ENCODE data around the gene LGR4.

Gene LGR4

GRCh38 chr11:27403195-27403594 is 69.4 kb downstream of the LGR4 start:
- DNase-seq (ENCODE audit: low read depth, low spot score): no peak

DNA sequence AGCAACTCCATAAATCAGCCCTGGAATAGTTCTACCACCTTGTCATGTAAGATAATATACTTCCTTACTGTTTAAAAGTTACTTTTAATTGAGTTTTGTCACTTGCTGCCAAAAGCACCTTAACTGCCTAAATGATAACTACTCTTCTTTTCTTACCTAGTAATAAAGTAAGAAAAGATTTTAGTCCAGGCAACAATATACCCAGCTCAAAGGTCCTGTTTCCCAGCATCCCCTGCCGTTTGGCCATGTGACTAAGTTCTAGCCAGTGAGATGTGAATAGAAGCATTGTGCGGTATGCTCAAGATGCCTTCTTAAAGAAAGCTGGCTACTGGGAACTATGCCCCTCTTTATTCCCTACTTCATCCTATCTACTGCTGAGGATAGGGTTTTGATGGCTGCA is 70.1 kb downstream of the LGR4 start:
- no peak for DNase-seq (ENCODE audit: low read depth, low spot score)

DNA sequence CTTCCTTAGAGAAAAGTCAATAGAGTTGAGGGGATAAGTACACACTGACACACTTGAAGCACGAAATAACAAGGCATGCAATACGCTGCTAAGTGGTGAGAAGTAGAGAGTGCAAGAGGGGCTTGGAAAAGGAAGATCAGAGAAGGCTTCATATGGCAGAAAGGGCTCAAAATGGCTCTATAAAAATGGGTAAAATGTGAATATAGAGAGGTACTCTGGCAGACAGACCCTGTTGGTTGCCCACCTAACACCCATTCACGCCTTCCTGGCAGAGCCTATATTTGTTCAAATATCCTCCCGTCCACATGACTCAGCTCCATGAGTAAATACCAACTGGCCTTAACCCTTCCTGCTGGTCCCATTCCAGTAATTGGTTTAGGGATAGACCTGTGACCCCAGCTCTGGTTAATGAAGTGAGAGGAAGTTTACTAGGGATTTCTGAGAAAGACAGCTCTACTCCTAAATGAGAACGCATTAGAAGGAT is 70.7 kb downstream of the LGR4 start:
- DNase-seq (ENCODE audit: low read depth, low spot score): no peak

DNA sequence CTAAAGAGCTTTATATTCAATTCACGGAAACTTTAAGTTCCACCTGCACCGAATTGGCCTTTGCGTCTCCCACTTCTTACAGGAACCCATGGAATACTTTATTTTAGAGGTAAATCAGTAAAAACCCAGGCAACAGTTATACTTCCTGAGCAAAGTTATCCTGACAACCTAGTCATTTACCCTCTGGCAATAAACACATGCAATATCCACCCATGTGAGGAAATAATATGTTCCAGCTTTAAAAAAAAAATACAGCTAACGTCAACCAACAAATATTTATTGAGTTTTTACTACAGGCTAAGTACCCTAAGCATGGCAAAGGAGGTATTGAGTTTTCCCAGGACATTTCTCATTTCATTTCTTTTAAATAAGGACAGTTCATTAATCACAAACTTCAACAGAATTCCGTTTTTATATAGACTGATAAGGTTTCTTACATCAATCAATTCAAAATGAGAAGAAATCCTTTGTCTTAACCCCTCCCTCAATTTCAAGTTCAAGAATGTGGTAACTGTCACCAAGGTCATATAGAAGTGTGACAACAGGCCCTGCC is 71.2 kb downstream of the LGR4 start:
- DNase-seq (ENCODE audit: low read depth, low spot score): no peak

- no peak for DNase-seq (ENCODE audit: low read depth, low spot score)
Observed at GRCh38 chr11:27398400-27398770, 74.2 kb downstream of the LGR4 start.

- DNase-seq (ENCODE audit: low read depth, low spot score): peak; percentile 47
Observed at GRCh38 chr11:27397624-27398399, 74.8 kb downstream of the LGR4 start.

DNA sequence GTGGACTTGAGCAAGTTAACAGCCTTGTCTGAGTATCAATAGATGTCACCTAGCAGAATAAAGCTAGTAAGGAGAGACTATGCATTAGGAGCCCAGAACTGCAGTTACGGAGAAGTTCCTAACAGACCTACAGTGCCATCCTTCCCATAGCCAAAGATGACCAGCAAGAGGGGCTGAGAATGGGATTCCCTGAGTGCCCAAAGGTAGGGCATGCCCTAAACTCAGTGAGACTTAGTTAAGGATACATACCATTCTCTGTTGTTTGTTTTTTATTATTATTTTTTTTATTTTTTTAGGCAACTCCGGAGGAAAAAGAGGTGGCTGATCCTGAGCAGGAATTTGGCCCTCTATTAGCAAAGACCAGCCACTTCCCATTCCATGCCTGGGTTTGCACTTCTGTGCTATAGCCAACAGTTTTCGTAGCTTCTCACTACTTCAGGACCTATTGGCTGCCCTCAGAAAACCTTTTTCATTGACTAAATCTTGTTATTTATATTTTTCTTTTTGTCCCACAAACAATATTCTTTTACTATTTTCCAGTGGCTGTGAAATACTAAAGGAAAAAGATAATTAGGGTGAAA is 76.2 kb downstream of the LGR4 start:
- no peak for DNase-seq (ENCODE audit: low read depth, low spot score)

- peak; percentile 16 for DNase-seq (ENCODE audit: low read depth, low spot score)
Observed at GRCh38 chr11:27395556-27396258, 76.9 kb downstream of the LGR4 start.

- no peak for DNase-seq (ENCODE audit: low read depth, low spot score)
Observed at GRCh38 chr11:27394781-27395228, 77.8 kb downstream of the LGR4 start.

- peak; percentile 27 for DNase-seq (ENCODE audit: low read depth, low spot score)
Observed at GRCh38 chr11:27392278-27393114, 80.1 kb downstream of the LGR4 start.

- DNase-seq (ENCODE audit: low read depth, low spot score): no peak
Observed at GRCh38 chr11:27391331-27392015, 81.1 kb downstream of the LGR4 start.

DNA sequence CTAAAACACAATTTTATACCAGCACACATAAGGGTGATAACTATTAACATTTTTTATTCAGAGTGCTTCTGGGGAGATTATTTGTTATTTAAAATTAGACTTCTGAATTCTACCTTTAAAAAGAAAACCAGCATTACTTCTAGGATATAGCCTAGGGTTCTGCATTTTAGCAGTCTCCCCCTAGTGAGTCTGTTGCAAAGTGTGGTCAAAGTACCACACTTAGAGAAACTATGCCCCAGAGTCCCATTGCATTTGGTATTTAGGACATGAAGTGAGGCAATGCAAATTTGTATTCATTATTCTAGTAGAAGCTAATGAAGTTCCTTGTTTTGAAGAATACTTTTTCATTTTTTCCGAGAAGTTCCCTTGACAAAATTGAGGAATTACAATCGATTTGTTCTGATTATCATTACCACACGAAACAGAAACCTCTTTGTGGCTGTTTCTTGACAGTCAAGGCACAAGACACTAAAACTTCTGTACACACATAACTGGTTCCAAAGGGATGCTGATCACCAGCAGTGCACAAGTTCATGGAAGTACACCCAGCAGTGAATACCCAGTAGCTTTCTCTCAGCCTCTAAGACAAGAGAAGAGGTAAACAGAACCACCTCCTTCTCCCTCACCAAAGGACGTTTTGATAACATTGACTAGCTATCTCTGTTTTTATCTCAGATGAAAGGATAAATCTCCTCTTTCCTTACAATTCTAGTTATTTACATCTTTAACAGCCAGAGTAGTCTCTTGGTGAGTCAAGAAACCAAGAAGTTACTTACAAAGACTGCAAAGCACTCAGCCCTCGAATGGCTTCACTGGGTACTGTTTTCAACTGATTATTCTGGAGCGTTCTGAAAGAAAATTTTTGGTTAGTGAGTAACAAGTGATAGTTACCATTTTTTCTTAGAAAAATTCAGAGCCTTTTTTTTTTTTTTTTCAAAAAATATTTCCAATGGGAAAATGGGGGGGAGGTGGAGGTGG is 82.0 kb downstream of the LGR4 start:
- DNase-seq (ENCODE audit: low read depth, low spot score): no peak

GRCh38 chr11:27388869-27389268 is 83.7 kb downstream of the LGR4 start:
- no peak for DNase-seq (ENCODE audit: low read depth, low spot score)

GRCh38 chr11:27388001-27388400 is 84.6 kb downstream of the LGR4 start:
- no peak for DNase-seq (ENCODE audit: low read depth, low spot score)

- DNase-seq (ENCODE audit: low read depth, low spot score): no peak
Observed at GRCh38 chr11:27387362-27387761, 85.2 kb downstream of the LGR4 start.

- no peak for DNase-seq (ENCODE audit: low read depth, low spot score)
Observed at GRCh38 chr11:27386181-27386845, 86.3 kb downstream of the LGR4 start.

DNA sequence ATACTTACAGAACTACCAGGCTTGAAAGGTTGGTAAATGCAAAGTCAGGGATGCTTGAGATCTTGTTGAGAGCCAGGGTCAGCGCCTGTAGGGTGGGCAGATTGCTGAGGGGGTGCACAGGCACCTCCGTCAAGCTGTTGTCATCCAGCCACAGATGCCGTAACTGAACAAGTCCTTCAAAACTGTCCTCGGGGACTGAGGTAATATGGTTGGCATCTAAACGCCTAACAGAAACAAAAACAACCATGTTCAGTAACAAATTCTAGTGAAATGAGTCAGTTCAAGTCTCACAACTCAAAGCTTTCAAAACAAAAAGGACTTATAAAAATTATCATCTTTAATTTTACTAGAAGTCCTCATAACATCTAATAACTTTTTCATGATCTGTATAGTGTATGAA is 87.3 kb downstream of the LGR4 start:
- DNase-seq (ENCODE audit: low read depth, low spot score): no peak

GRCh38 chr11:27384227-27384626 is 88.4 kb downstream of the LGR4 start:
- no peak for DNase-seq (ENCODE audit: low read depth, low spot score)

DNA sequence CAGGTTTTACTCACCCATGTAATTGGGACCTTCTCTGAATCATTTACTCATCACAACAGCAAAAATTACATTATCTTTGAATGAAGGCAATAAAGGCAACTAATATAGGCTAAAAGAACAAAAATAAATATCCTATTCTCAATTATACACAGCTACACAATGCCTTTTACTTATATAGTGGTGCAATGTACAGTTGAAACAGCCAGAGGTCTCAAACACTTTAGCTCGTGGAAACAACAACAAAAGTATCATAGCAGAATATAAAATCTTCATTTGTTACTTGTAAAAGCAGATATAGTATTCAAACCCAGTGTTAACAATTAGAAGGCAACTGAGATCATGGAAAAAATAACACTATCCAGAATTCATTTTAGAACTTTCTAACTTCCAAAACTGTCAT is 88.9 kb downstream of the LGR4 start:
- DNase-seq (ENCODE audit: low read depth, low spot score): no peak

All from ELF-1 (cell line).